Right atrium auricular region (tissue), 2 donors: ENCODE data around the gene ZNF816. TPM values are rescaled to one million over a fixed set of nuclear protein-coding genes. Genes with fewer than 3 reads are reported as not detected.

ENCODE experiments used
- DNase-seq: peaks from one replicate; pipeline ENCODE4 v3.0.0-alpha.2; 2019; ENCODE audit warnings: low spot score
- H3K27ac ChIP-seq, 2 donors: fragments of 200-600 bp; sonication (generic); 1 replicate in 1 of 2; 2 replicates in 1 of 2; pipeline ENCODE4 v1.5.1; 2016 to 2019
- H3K27me3 ChIP-seq, 2 donors: fragments of 200-600 bp; sonication (generic); one replicate each; pipeline versions ENCODE4 v1.5.1 to v1.6.0; 2017 to 2019
- H3K36me3 ChIP-seq: fragments of 200-600 bp; sonication (generic); one replicate; pipeline ENCODE4 v1.5.1; 2016
- H3K4me1 ChIP-seq, 2 donors: fragments of 200-600 bp; sonication (generic); one replicate each; pipeline versions ENCODE4 v1.5.1 to v1.6.0; 2017 to 2019
- H3K4me3 ChIP-seq, 2 donors: fragments of 200-600 bp; sonication (generic); 1 replicate in 1 of 2; 2 replicates in 1 of 2; pipeline ENCODE4 v1.5.1; 2017 to 2019; ENCODE audit warnings: mild to moderate bottlenecking in 1 of 2, moderate library complexity in 1 of 2
- H3K9me3 ChIP-seq, 2 donors: fragments of 200-600 bp; sonication (generic); one replicate each; pipeline ENCODE4 v1.5.1; 2019
- total RNA-seq, 2 donors: library from RNA; depleted of rRNA; stranded (reverse); fragments of >200 nt; gene quantifications; one replicate each; pipeline ENCODE4 v1.1.0, GENCODE V29; 2016
- TF ChIP-seq, protein P1 (sequence below), 2 donors: fragments of 200-600 bp; sonication (generic); IDR thresholded peaks; one replicate each; pipeline ENCODE4 v1.5.1; 2019; ENCODE audit warnings: antibody characterized with exemption in 2 of 2

The ZNF816 gene
- total RNA-seq, 2 donors from 2014 or later = 3.9 to 5.5 TPM

DNA sequence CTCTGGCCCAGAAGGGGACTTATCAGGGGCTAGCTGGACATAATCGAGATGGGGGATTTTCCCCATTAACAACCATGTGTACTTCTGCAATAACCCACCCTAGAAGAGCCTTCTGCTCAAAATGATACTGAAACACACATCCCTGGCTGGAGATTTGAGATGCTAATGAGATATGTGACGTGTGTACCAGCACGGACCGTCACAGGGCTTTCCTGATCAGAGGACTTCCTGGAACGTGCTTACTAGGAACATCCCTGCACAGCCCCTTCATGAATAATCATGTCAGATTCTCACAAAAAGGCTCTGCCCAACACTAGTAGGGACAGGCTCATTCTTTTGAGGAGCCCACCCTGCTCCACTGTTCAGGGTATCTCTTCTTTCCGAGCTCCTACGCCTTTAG is 44.5 kb upstream of the ZNF816 start:
- TF ChIP-seq, protein P1, sequence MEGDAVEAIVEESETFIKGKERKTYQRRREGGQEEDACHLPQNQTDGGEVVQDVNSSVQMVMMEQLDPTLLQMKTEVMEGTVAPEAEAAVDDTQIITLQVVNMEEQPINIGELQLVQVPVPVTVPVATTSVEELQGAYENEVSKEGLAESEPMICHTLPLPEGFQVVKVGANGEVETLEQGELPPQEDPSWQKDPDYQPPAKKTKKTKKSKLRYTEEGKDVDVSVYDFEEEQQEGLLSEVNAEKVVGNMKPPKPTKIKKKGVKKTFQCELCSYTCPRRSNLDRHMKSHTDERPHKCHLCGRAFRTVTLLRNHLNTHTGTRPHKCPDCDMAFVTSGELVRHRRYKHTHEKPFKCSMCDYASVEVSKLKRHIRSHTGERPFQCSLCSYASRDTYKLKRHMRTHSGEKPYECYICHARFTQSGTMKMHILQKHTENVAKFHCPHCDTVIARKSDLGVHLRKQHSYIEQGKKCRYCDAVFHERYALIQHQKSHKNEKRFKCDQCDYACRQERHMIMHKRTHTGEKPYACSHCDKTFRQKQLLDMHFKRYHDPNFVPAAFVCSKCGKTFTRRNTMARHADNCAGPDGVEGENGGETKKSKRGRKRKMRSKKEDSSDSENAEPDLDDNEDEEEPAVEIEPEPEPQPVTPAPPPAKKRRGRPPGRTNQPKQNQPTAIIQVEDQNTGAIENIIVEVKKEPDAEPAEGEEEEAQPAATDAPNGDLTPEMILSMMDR (IDR thresholded peaks at IDR 0.05) = no peak
- Histone ChIP-seq H3K36me3 (no peaks in the 10 kb centered on the region), H3K27ac (no peak overlapping the region), H3K27me3 (no peaks in the 10 kb centered on the region), H3K4me3 (no peak overlapping the region), H3K4me1 (no peaks in the 10 kb centered on the region), H3K9me3 (no peaks in the 10 kb centered on the region)
- no peak for DNase-seq

- H3K27ac ChIP-seq = no peak overlapping the region
- no peaks in the 10 kb centered on the region for H3K27me3 ChIP-seq
- H3K4me3 ChIP-seq = no peak overlapping the region
- H3K9me3 ChIP-seq = no peaks in the 10 kb centered on the region
- no peaks in the 10 kb centered on the region for H3K36me3 ChIP-seq
- DNase-seq = no peak
- TF ChIP-seq, protein P1 (IDR thresholded peaks at IDR 0.05) = no peak
- no peaks in the 10 kb centered on the region for H3K4me1 ChIP-seq
These were observed 41.6 kb upstream of the ZNF816 start for GRCh38 chr19:53004242-53004641.

DNA sequence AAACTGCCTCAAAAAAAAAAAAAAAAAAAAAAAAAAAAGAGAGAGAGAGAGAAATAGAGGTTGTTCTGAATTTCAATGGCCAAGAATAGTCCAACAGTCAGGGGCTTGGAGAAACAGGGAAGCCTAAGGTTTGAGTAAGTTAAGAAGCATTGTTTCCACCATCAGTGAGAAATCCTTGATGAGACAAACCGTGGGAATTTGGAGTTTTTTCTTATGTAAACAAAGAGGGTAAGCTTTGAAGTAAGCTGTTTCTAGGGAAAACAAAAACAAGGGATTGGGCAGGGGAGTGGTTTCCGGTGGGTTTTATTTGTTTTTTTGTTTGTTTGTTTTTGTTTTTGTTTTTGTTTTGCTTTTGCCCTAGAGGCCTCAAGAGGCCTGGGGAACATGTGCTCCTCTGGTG is 39.8 kb upstream of the ZNF816 start:
- TF ChIP-seq, protein P1 (IDR thresholded peaks at IDR 0.05) = no peak
- peaks cover 0 to 2% of the 10 kb centered on the region in 2 donors for H3K9me3 ChIP-seq
- no peak overlapping the region for H3K27ac ChIP-seq
- no peaks in the 10 kb centered on the region for H3K36me3 ChIP-seq
- H3K4me3 ChIP-seq = no peak overlapping the region
- H3K27me3 ChIP-seq = no peaks in the 10 kb centered on the region
- no peak for DNase-seq
- no peaks in the 10 kb centered on the region for H3K4me1 ChIP-seq

DNA sequence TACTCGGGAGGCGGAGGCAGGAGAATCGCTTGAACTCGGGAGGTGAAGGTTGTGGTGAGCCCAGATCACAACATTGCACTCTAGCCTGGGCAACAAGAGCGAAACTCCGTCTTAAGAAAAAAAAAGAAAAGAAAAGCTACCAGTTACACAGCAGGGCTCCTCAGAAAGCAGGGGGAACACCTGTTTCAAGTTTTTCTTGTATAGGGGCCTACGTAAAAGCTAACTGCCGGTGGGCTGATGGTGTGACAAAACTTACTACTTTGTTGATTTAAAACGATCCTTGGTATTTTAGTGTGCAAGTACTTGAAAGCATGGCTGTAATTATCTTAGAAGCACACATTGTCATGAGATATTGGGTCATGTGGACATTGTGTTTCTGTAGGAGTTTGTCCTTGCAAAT is 35.3 kb upstream of the ZNF816 start:
- TF ChIP-seq, protein P1 (IDR thresholded peaks at IDR 0.05) = no peak
- DNase-seq = no peak
- Histone ChIP-seq H3K27me3 (no peaks in the 10 kb centered on the region), H3K4me3 (no peak overlapping the region), H3K9me3 (peaks cover 0 to 5% of the 10 kb centered on the region in 2 donors), H3K4me1 (no peaks in the 10 kb centered on the region), H3K36me3 (no peaks in the 10 kb centered on the region), H3K27ac (no peak overlapping the region)

DNA sequence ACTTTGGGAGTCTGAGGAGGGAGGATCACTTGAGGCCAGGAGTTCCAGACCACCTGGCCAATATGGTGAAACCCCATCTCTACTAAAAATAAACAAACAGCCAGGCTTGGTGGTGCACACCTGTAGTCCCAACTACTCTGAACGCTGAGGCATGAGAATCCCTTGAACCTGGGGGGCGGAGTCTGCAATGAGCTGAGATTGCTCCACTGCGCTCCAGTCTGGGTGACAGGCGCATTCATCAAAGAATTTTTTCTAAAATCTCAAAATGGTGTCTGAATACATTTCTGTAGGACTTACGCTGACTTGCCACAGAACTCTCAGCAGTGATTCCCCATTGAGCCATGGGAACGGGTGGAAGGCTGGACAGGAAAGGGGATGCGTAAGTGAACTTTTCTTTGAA is 33.0 kb upstream of the ZNF816 start:
- H3K27me3 ChIP-seq = no peaks in the 10 kb centered on the region
- TF ChIP-seq, protein P1 (IDR thresholded peaks at IDR 0.05) = no peak
- no peak overlapping the region for H3K27ac ChIP-seq
- DNase-seq = no peak
- H3K36me3 ChIP-seq = no peaks in the 10 kb centered on the region
- no peak overlapping the region for H3K4me3 ChIP-seq
- H3K4me1 ChIP-seq = peaks cover 0 to 13% of the 10 kb centered on the region in 2 donors
- peaks cover 0 to 5% of the 10 kb centered on the region in 2 donors for H3K9me3 ChIP-seq
